ENCODE results near the gene KRT7.

Gene KRT7

GRCh38 chr12:52185400-52185967, 47.6 kb upstream of the KRT7 start:
- H3K27me3 ChIP-seq (ENCODE audit: low read depth, low read length): peaks cover 7% of the 10 kb centered on the region
- H3K79me2 ChIP-seq (ENCODE audit: low read length): no peaks in the 10 kb centered on the region
- no peak overlapping the region for H3K27ac ChIP-seq (ENCODE audit: low read length)
- H2AFZ ChIP-seq (ENCODE audit: low read depth, low read length): no peak overlapping the region
- H3K4me1 ChIP-seq (ENCODE audit: low read length): no peaks in the 10 kb centered on the region
- no peaks in the 10 kb centered on the region for H3K36me3 ChIP-seq (replicated peaks; ENCODE audit: low read depth, low read length)
- no peaks in the 10 kb centered on the region for H4K20me1 ChIP-seq (ENCODE audit: insufficient read depth, low read length)
- TF ChIP-seq EZH2phosphoT487 (IDR thresholded peaks at IDR 0.05; ENCODE audit: low read depth): no peak
- TF ChIP-seq, protein P1, sequence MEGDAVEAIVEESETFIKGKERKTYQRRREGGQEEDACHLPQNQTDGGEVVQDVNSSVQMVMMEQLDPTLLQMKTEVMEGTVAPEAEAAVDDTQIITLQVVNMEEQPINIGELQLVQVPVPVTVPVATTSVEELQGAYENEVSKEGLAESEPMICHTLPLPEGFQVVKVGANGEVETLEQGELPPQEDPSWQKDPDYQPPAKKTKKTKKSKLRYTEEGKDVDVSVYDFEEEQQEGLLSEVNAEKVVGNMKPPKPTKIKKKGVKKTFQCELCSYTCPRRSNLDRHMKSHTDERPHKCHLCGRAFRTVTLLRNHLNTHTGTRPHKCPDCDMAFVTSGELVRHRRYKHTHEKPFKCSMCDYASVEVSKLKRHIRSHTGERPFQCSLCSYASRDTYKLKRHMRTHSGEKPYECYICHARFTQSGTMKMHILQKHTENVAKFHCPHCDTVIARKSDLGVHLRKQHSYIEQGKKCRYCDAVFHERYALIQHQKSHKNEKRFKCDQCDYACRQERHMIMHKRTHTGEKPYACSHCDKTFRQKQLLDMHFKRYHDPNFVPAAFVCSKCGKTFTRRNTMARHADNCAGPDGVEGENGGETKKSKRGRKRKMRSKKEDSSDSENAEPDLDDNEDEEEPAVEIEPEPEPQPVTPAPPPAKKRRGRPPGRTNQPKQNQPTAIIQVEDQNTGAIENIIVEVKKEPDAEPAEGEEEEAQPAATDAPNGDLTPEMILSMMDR (IDR thresholded peaks at IDR 0.05; ENCODE audit: low read depth, low read length): no peak
- H3K4me3 ChIP-seq (ENCODE audit: low read length): no peak overlapping the region
- no peak overlapping the region for H3K4me2 ChIP-seq (ENCODE audit: low read length)
- no peak overlapping the region for H3K9ac ChIP-seq (ENCODE audit: low read length)
- no peaks in the 10 kb centered on the region for H3K9me3 ChIP-seq (ENCODE audit: insufficient read depth, low read length)

- H4K20me1 ChIP-seq (ENCODE audit: insufficient read depth, low read length): no peaks in the 10 kb centered on the region
- TF ChIP-seq EZH2phosphoT487 (IDR thresholded peaks at IDR 0.05; ENCODE audit: low read depth): no peak
- TF ChIP-seq, protein P1 (IDR thresholded peaks at IDR 0.05; ENCODE audit: low read depth, low read length): no peak
- H3K27me3 ChIP-seq (ENCODE audit: low read depth, low read length): peaks cover 10% of the 10 kb centered on the region
- no peak overlapping the region for H3K4me3 ChIP-seq (ENCODE audit: low read length)
- no peak overlapping the region for H2AFZ ChIP-seq (ENCODE audit: low read depth, low read length)
- H3K36me3 ChIP-seq (replicated peaks; ENCODE audit: low read depth, low read length): no peaks in the 10 kb centered on the region
- no peaks in the 10 kb centered on the region for H3K4me1 ChIP-seq (ENCODE audit: low read length)
- H3K9me3 ChIP-seq (ENCODE audit: insufficient read depth, low read length): no peaks in the 10 kb centered on the region
- no peak overlapping the region for H3K4me2 ChIP-seq (ENCODE audit: low read length)
- no peaks in the 10 kb centered on the region for H3K79me2 ChIP-seq (ENCODE audit: low read length)
- H3K27ac ChIP-seq (ENCODE audit: low read length): no peak overlapping the region
- no peak overlapping the region for H3K9ac ChIP-seq (ENCODE audit: low read length)
These were observed 46.8 kb upstream of the KRT7 start for GRCh38 chr12:52186118-52186840.

DNA sequence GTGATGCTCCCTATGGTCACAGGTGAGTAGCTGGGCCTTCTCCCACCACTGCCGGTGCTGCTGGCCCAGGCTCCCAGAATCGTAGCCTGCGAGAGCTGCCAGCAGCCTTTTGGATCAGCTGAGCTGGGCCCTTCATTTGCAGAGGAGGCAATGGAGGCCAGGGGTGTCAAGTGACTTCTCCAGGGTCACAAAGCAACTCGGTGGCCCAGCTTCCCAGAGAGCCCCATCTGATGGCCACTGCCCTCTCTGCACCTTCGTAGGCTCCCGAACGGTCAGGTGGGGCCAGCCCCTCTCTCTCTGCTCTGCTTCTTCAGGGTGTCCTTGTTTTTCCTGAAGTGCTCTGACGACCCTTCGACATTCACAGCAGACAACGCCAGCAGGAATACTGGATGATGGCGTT, 45.8 kb upstream of the KRT7 start:
- Histone ChIP-seq H3K4me1 (ENCODE audit: low read length) (no peaks in the 10 kb centered on the region), H3K27me3 (ENCODE audit: low read depth, low read length) (peaks cover 12% of the 10 kb centered on the region), H3K9me3 (ENCODE audit: insufficient read depth, low read length) (no peaks in the 10 kb centered on the region), H4K20me1 (ENCODE audit: insufficient read depth, low read length) (no peaks in the 10 kb centered on the region), H3K79me2 (ENCODE audit: low read length) (no peaks in the 10 kb centered on the region), H3K4me2 (ENCODE audit: low read length) (no peak overlapping the region), H3K36me3 (replicated peaks; ENCODE audit: low read depth, low read length) (no peaks in the 10 kb centered on the region), H3K9ac (ENCODE audit: low read length) (no peak overlapping the region), H3K27ac (ENCODE audit: low read length) (no peak overlapping the region), H3K4me3 (ENCODE audit: low read length) (no peak overlapping the region), H2AFZ (ENCODE audit: low read depth, low read length) (no peak overlapping the region)
- TF ChIP-seq, protein P1 (IDR thresholded peaks at IDR 0.05; ENCODE audit: low read depth, low read length): no peak
- TF ChIP-seq EZH2phosphoT487 (IDR thresholded peaks at IDR 0.05; ENCODE audit: low read depth): no peak

DNA sequence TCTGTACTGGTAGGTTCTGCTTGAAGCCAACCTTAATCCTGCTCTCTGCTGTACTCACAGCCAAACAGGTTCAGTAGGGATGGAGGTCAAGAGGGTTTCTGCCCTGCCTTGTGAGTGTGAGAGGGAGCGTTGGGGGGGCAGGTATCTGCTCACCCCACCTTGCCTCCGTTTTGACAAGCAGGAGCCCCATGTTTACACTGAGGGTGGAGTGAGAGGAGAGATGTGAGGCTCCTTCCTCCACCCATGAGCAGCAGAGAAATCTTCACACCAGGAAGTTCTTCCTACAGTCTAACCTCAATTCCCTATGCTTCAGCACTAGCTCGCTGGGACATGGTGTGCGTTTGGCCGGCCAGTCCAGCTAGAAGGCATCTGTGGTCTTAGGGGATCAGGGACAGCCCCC, 45.4 kb upstream of the KRT7 start:
- no peak overlapping the region for H2AFZ ChIP-seq (ENCODE audit: low read depth, low read length)
- H4K20me1 ChIP-seq (ENCODE audit: insufficient read depth, low read length): no peaks in the 10 kb centered on the region
- H3K27ac ChIP-seq (ENCODE audit: low read length): no peak overlapping the region
- no peaks in the 10 kb centered on the region for H3K9me3 ChIP-seq (ENCODE audit: insufficient read depth, low read length)
- peaks cover 12% of the 10 kb centered on the region for H3K27me3 ChIP-seq (ENCODE audit: low read depth, low read length)
- TF ChIP-seq, protein P1 (IDR thresholded peaks at IDR 0.05; ENCODE audit: low read depth, low read length): no peak
- TF ChIP-seq EZH2phosphoT487 (IDR thresholded peaks at IDR 0.05; ENCODE audit: low read depth): no peak
- H3K9ac ChIP-seq (ENCODE audit: low read length): no peak overlapping the region
- no peaks in the 10 kb centered on the region for H3K4me1 ChIP-seq (ENCODE audit: low read length)
- H3K36me3 ChIP-seq (replicated peaks; ENCODE audit: low read depth, low read length): no peaks in the 10 kb centered on the region
- H3K79me2 ChIP-seq (ENCODE audit: low read length): no peaks in the 10 kb centered on the region
- no peak overlapping the region for H3K4me3 ChIP-seq (ENCODE audit: low read length)
- H3K4me2 ChIP-seq (ENCODE audit: low read length): no peak overlapping the region

Measured in OCI-LY3 (cell line).